HG02852 (cell line): ENCODE measurements around the gene RRAS2.
"Not testable (repeated sequence)": the region's sequence is repeated elsewhere in the genome, so short reads cannot be mapped to it uniquely, and the experiment has no call there.

Source experiments
- ATAC-seq: cut with Tn5 transposase; IDR thresholded peaks from one replicate; pipeline ENCODE4 v1.9.1; 2021; ENCODE audit warnings: mild to moderate bottlenecking, moderate library complexity; ENCODE audit not compliant: unreplicated experiment

RRAS2 gene

GRCh38 chr11:14308897-14309387 lies 50.0 kb downstream of the RRAS2 start:
- peak; percentile 38 for ATAC-seq

DNA sequence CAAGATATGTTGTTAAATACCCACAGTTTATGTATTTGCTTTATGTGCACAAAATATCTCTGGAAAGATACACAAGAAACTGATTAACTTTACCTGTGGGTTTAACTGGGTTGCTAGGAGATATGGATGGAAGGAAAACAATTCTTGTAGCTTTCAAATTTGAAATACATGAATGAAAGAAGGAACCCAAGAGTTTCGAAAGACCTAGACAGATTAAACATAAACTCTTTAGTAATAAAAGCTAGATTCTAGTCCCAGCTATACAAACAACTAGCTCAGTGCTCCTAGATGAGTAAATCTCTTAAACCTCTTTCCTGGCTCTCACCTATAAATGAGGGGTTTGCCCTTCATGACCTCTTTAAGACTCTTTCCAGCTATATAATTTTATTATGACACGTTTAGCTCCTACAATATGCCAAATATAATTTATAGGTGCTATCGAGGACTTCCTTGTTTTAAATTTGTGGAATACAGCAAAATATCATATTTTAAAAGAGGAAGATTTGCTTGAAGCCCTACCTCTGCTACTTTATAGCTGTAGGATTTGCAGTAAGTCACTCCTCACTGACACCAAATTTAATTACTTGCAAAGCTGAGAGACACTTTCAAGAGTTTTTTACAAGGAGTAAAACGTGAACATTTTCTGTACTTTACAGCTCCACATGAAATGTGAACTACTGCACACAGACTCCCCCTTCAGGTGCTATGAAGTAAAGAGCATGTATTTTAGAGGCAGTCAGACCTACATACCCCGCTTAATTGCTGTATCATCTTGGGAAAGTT lies 50.7 kb downstream of the RRAS2 start:
- peak; percentile 44 for ATAC-seq

DNA sequence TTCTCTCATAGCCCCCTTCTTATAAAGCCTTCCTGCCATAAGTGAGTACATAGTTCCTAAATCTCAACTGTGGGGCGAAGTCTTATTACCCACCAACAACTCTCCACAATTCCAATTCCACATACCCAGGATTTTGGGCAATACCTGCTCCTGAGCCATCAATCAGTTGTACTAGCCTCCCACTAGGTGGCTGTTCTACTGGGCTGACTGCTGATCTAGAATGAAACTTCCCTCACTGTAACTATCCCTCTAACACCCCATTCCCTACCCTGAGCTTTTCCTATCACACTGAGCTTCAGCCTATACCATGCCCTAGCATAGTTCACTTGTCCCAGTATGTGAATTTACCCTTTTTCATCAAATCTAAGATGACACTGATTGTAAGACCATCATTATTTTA lies 52.5 kb downstream of the RRAS2 start:
- ATAC-seq: no peak

- ATAC-seq: no peak
These were observed 53.3 kb downstream of the RRAS2 start for GRCh38 chr11:14305649-14306048.

GRCh38 chr11:14304601-14305000 lies 54.4 kb downstream of the RRAS2 start:
- ATAC-seq: no peak

DNA sequence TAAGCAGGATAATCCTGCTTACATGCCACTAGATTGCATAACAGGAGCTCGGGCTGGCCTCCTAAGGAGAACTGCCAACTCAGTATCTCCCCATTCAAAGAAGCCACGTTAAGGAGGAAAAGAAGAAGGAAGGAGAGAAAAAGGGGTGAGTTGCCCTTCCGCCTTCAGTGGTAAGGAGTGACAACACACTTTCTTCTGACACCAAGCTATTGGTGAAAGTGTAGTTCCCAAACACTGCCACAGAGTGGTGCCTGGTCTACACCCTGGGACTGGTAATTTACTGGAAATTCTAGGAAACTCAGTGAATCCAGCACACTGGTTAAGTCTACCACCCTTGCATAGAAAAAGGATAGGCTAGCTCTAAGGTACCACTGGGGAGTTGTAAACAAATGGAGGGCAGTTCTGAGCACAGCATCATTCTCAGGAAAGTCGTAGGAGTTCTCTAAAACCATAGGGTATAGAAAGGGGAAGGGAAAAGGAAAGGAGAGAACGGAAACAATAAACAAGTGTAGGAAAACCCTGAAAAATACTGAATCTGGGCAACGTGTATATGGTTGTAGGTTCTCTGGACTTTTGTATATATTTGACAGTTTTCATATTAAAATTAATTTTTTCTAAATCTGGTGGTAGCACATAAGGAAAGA lies 58.2 kb downstream of the RRAS2 start:
- peak; percentile 92 for ATAC-seq

DNA sequence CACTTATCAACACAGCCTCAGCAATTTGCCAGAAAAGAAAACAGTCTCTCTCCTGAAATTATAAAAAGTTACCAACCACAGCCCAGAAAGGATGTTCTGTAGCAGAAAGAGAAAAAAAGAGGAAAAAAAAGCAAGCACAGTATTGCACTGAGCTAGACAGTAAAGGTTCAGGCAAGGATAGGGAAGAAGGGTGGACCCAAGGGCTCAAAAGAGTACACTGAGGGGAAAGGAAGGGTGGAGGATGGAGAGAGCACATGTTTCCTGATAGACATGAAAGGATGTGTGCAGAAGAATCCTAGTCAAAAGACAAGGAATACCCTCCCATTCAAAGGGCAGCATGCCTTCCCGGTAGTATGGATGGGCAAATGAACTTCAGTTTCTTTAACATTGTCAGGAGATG lies 59.1 kb downstream of the RRAS2 start:
- no peak for ATAC-seq

- ATAC-seq: no peak
These were observed 68.6 kb downstream of the RRAS2 start for GRCh38 chr11:14290422-14290821.

- no peak for ATAC-seq
These were observed 70.6 kb downstream of the RRAS2 start for GRCh38 chr11:14288189-14288935.

GRCh38 chr11:14278869-14279268 lies 80.1 kb downstream of the RRAS2 start:
- not testable (repeated sequence) for ATAC-seq

- ATAC-seq: no peak
These were observed 83.9 kb downstream of the RRAS2 start for GRCh38 chr11:14275076-14275475.

GRCh38 chr11:14273895-14274294 lies 85.1 kb downstream of the RRAS2 start:
- no peak for ATAC-seq

DNA sequence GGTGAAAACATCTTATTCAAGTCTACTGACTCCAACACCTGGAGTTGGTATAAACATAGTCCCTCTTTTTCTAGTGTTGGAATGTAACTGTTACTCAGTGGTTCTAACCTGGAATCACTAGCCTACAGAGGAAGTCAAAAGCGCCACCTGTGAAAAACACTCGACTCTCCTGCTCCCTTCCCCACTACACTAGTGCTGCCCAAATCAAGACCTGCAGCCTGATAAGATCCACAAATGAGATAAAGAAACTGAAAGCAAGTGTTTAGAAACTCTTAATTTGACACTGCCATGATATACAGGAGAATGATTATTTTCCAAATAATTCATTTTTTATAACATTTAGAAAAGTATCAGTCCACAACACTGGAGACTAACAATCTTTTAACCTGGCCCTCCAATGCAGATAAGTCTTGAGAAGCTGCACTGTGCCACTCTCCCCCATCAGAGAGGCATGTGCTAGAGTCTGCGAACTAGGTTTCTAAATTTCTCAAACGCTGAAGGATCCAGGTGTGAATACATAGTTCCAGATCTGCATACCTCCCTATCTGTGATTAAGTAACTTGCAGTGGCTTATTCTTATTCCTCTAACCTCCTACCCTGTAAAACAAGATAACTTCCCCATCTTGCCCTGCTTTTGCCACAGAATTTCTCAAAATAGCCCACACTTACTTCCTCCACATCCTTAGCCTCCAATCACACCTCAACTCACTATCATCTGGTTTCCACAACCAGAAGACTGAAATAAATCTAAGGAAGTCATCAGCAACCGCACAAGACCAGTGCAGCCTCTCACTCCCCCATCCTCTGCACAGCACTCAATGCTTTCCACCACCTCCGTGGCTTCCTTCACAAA lies 88.1 kb downstream of the RRAS2 start:
- peak; percentile 58 for ATAC-seq

- no peak for ATAC-seq
These were observed 89.0 kb downstream of the RRAS2 start for GRCh38 chr11:14269692-14270573.

GRCh38 chr11:14267861-14268635 lies 90.9 kb downstream of the RRAS2 start:
- no peak for ATAC-seq

- no peak for ATAC-seq
These were observed 92.4 kb downstream of the RRAS2 start for GRCh38 chr11:14266622-14267021.

DNA sequence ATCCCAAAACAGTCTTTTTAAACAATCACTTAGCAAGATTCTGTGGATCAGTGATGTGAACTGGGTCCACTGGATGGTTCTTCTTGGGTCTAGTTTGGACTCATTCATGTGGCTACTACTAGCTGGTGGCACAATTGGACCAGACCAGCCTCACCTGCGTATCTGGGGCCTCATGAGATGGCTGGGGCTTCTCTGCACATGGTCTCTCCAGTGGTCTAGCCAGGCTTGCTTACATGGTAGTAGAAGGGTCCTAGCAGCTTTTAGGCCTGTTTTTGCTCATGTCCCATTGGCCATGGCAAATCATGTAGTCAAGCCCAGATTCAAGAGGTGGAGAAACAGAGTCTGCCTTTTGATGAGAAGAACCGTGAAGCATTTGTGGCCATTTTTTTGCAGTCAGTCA lies 94.0 kb downstream of the RRAS2 start:
- no peak for ATAC-seq

DNA sequence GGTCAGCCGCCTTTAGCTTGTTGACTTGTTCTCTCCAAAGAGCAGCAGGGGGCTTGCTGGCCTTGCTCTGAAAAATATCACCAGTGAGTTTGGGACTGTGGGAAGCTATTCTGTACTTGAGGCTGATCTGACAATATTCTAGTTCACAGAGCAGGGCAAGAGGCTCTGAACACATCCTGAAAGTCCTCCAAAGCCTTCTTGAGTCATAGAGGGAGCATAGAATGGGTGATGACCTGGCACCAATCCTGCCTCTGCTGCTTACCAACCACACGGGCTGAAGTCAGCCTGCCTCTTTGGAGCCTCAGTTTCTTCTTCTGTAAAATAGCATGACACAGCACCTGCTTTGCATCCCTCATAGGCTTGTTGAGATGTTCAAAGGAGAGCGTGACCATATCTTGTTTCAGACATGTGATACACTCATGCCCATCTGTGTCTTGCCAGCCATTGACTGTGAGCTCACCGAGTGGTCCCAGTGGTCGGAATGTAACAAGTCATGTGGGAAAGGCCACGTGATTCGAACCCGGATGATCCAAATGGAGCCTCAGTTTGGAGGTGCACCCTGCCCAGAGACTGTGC lies 96.6 kb downstream of the RRAS2 start:
- ATAC-seq: no peak

DNA sequence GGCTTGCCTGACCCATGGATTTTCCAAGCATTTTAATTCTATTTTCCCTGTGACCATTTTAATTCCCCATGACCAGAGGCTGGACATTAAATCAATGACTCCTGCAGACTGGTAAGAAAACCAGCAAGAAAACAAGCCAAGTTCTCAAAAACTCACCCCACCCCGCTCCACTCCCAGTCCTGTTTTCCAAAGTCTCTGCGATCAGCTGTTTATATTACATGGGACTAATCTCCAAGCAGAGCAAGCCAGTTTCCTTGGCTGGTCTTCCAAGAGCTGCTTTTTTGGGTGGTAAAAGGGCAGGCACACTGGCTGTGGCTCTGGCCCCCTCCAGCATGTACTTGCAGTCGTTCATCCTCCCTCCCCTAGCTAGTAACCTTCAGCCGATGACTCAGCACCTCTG lies 97.9 kb downstream of the RRAS2 start:
- no peak for ATAC-seq
